Left lung (tissue), 10 donors: ENCODE data around the gene DLAT. TPM values are rescaled to one million over a fixed set of nuclear protein-coding genes. Genes with fewer than 3 reads are reported as not detected.
"Not testable (repeated sequence)": the region's sequence is repeated elsewhere in the genome, so short reads cannot be mapped to it uniquely, and the experiment has no call there.

Source experiments
- ATAC-seq: fragments of 200-7000 bp; cut with Tn5 transposase; one replicate; pipeline ENCODE4 v1.9.1; 2020; ENCODE audit warnings: moderate library complexity
- DNase-seq, 4 donors: peaks; one replicate each; pipeline ENCODE4 v3.0.0-alpha.2; 2013 to 2020
- H3K27ac ChIP-seq, 2 donors: fragments of 200-600 bp; sonication (generic) in 1 of 2; one replicate each; pipeline versions ENCODE4 v1.5.0 to v1.8.0; 2020 to 2021
- H3K27me3 ChIP-seq, 2 donors: fragments of 200-600 bp; sonication (generic) in 1 of 2; one replicate each; pipeline versions ENCODE4 v1.5.0 to v1.8.0; 2020 to 2021
- H3K36me3 ChIP-seq, 2 donors: fragments of 200-600 bp; sonication (generic) in 1 of 2; one replicate each; pipeline versions ENCODE4 v1.5.0 to v1.8.0; 2020 to 2021
- H3K4me1 ChIP-seq, 2 donors: fragments of 200-600 bp; one replicate each; pipeline ENCODE4 v1.8.0; 2021
- H3K4me3 ChIP-seq, 2 donors: fragments of 200-600 bp; sonication (generic) in 1 of 2; one replicate each; pipeline versions ENCODE4 v1.5.0 to v1.8.0; 2020 to 2021; ENCODE audit warnings: mild to moderate bottlenecking in 1 of 2
- H3K9me3 ChIP-seq, 2 donors: fragments of 200-600 bp; sonication (generic) in 1 of 2; one replicate each; pipeline versions ENCODE4 v1.5.0 to v1.8.0; 2020 to 2021
- CTCF ChIP-seq, 2 donors: fragments of 200-600 bp; sonication (generic) in 1 of 2; IDR thresholded peaks; one replicate each; pipeline versions ENCODE4 v1.5.0 to v1.8.0; 2021; ENCODE audit warnings: antibody characterized with exemption in 2 of 2
- intact Hi-C, 2 donors: fragments of 100-400 bp; cut with DNase I; formaldehyde crosslinking; loops; one replicate each; pipeline versions ENCODE4 v1.11.2 to v1.14.2; 2022
- polyA plus RNA-seq, 6 donors: library from polyadenylated mRNA; unstranded; fragments of 120-200 nt; gene quantifications; one replicate each; pipeline ENCODE4 v1.2.1, GENCODE V29; 2013; ENCODE audit not compliant: insufficient read length in 6 of 6
- total RNA-seq, 2 donors: library from RNA; stranded (reverse); fragmentation: NEBNext Ultra II Directional; extraction: Animal tissue kit (Norgen Biotek cat#: 25700); gene quantifications; one replicate each; pipeline ENCODE4 v1.2.1, GENCODE V29; 2021
- donor health status: DM: no; HTN: yes; CAD: no.
- donor health status: DM: no; HTN: no; CAD: no.

The DLAT gene
- total and polyA plus RNA-seq, 8 donors, result 29.8 to 40.1 (median 33.8) TPM

- Histone ChIP-seq H3K27me3 (no peaks in the 10 kb centered on the region), H3K9me3 (no peaks in the 10 kb centered on the region), H3K4me1 (no peaks in the 10 kb centered on the region), H3K4me3 (no peak overlapping the region), H3K36me3 (peaks cover 6 to 89% of the 10 kb centered on the region in 2 donors), H3K27ac (no peak overlapping the region)
- no peak for TF ChIP-seq CTCF (IDR thresholded peaks at IDR 0.05)
- intact Hi-C loops, result no loop called here
- ATAC-seq (no peak), DNase-seq (no peak)
Measured at GRCh38 chr11:112033902-112034301, 8.7 kb downstream of the DLAT start.

- DNase-seq, result no peak
- no peak for ATAC-seq
- no peaks in the 10 kb centered on the region for H3K27me3 ChIP-seq
- intact Hi-C loops, result no loop called here
- H3K4me1 ChIP-seq, result no peaks in the 10 kb centered on the region
- peaks cover 6 to 88% of the 10 kb centered on the region in 2 donors for H3K36me3 ChIP-seq
- TF ChIP-seq CTCF (IDR thresholded peaks at IDR 0.05), result no peak
- no peak overlapping the region for H3K27ac ChIP-seq
- H3K4me3 ChIP-seq, result no peak overlapping the region
- no peaks in the 10 kb centered on the region for H3K9me3 ChIP-seq
Measured at GRCh38 chr11:112037527-112037926, 12.3 kb downstream of the DLAT start.

GRCh38 chr11:112042161-112042960, 17.2 kb downstream of the DLAT start:
- no peak overlapping the region for H3K4me3 ChIP-seq
- no peak for ATAC-seq
- H3K27me3 ChIP-seq, result no peaks in the 10 kb centered on the region
- no peak for DNase-seq
- no peak overlapping the region for H3K27ac ChIP-seq
- no peak for TF ChIP-seq CTCF (IDR thresholded peaks at IDR 0.05)
- H3K9me3 ChIP-seq, result no peaks in the 10 kb centered on the region
- peaks cover 0 to 94% of the 10 kb centered on the region in 2 donors for H3K36me3 ChIP-seq
- H3K4me1 ChIP-seq, result no peaks in the 10 kb centered on the region
- intact Hi-C loops, result no loop called here

GRCh38 chr11:112042961-112043304, 17.7 kb downstream of the DLAT start:
- Histone ChIP-seq H3K4me1 (no peaks in the 10 kb centered on the region), H3K9me3 (no peaks in the 10 kb centered on the region), H3K27me3 (no peaks in the 10 kb centered on the region), H3K27ac (no peak overlapping the region), H3K36me3 (peaks cover 0 to 90% of the 10 kb centered on the region in 2 donors), H3K4me3 (no peak overlapping the region)
- TF ChIP-seq CTCF (IDR thresholded peaks at IDR 0.05), result no peak
- intact Hi-C loops, result no loop called here
- ATAC-seq (no peak), DNase-seq (no peak)

GRCh38 chr11:112044961-112045360, 19.8 kb downstream of the DLAT start:
- no peak for TF ChIP-seq CTCF (IDR thresholded peaks at IDR 0.05)
- H3K9me3 ChIP-seq, result no peaks in the 10 kb centered on the region
- no peaks in the 10 kb centered on the region for H3K27me3 ChIP-seq
- peaks cover 0 to 80% of the 10 kb centered on the region in 2 donors for H3K36me3 ChIP-seq
- H3K27ac ChIP-seq, result no peak overlapping the region
- intact Hi-C loops, result no loop called here
- no peak overlapping the region for H3K4me3 ChIP-seq
- ATAC-seq (no peak), DNase-seq (no peak)
- H3K4me1 ChIP-seq, result peaks cover 0 to 6% of the 10 kb centered on the region in 2 donors

GRCh38 chr11:112046647-112047046, 21.4 kb downstream of the DLAT start:
- H3K4me3 ChIP-seq, H3K27ac ChIP-seq, ATAC-seq, H3K27me3 ChIP-seq, DNase-seq, H3K4me1 ChIP-seq, H3K9me3 ChIP-seq, intact Hi-C loops: not testable (repeated sequence)
- peaks cover 0 to 77% of the 10 kb centered on the region in 2 donors for H3K36me3 ChIP-seq

- ATAC-seq, H3K4me3 ChIP-seq, H3K27ac ChIP-seq, DNase-seq, H3K9me3 ChIP-seq, intact Hi-C loops, H3K4me1 ChIP-seq, H3K27me3 ChIP-seq: not testable (repeated sequence)
- H3K36me3 ChIP-seq, result peaks cover 0 to 79% of the 10 kb centered on the region in 2 donors
Measured at GRCh38 chr11:112048256-112048655, 23.0 kb downstream of the DLAT start.
